K562 (cell line): ENCODE data around the gene SYCP2. TPM values are rescaled to one million over a fixed set of nuclear protein-coding genes. Genes with fewer than 3 reads are reported as not detected.
A peak's percentile ranks its signal among the peaks of the same experiment; 100 is the strongest.

ENCODE experiments used
- ATAC-seq: fragments of 200-7000 bp; cut with Tn5 transposase; 3 replicates; pipeline ENCODE4 v1.9.1; 2020; ENCODE audit warnings: moderate library complexity
- BruUV-seq: library from RNA; stranded (reverse); fragments of 400-500 nt; replicated peaks from 2 replicates; lab custom pipeline; 2021; lab: Mats Ljungman, UMichigan
- CTCF ChIA-PET: fragments of 300-600 bp; formaldehyde crosslinking; extraction: SDS; loops from one replicate; lab custom pipeline; 2021; ENCODE audit warnings: low intra/inter-chr PET ratio; lab: Yijun Ruan, JAX
- POLR2A ChIA-PET: fragments of 300-600, 350-650 bp; sonication (Branson Sonifier 250); formaldehyde crosslinking; extraction: SDS; loops from one replicate; lab custom pipeline; 2021; ENCODE audit warnings: antibody characterized with exemption, inconsistent platforms; lab: Yijun Ruan, JAX
- DNase-seq, 4 experiments: peaks; one replicate each; pipeline versions ENCODE4 v3.0.0 to v3.0.0-alpha.2; 2011 to 2018; ENCODE audit warnings: low spot score in 3 of 4, mixed read lengths in 3 of 4; ENCODE audit errors: extremely low read depth in 1 of 4
- FAIRE-seq: peaks from 2 replicates; lab custom pipeline; 2011; peaks lifted over from hg19 to GRCh38; lab: Jason Lieb, UNC
- H2AFZ ChIP-seq: 2 replicates; pipeline ENCODE4 v1.6.0; 2011; ENCODE audit warnings: low read depth, low read length, control low read depth, inconsistent platforms
- H3K27ac ChIP-seq: fragments of 200-600 bp; 3 replicates; pipeline ENCODE4 v1.8.0; 2011; ENCODE audit warnings: low read depth, mild to moderate bottlenecking, control low read depth, inconsistent platforms, low read length, moderate library complexity, mixed read lengths; ENCODE audit errors: extremely low read depth
- H3K27me3 ChIP-seq, 2 experiments: fragments of 300-600 bp in 1 of 2; 2 replicates in 1 of 2; 3 replicates in 1 of 2; pipeline versions ENCODE4 v1.6.0 to v1.8.0; 2011; ENCODE audit warnings: inconsistent platforms in 2 of 2, low read length in 2 of 2, mild to moderate bottlenecking in 1 of 2, mixed read lengths in 1 of 2, moderate library complexity in 1 of 2; ENCODE audit not compliant: control insufficient read depth in 2 of 2, insufficient read depth in 2 of 2
- H3K36me3 ChIP-seq: fragments of 300-600 bp; 3 replicates; pipeline ENCODE4 v1.8.0; 2011; ENCODE audit warnings: mild to moderate bottlenecking, low read length, inconsistent platforms; ENCODE audit not compliant: control insufficient read depth, insufficient read depth
- H3K4me1 ChIP-seq, 2 experiments: fragments of 200-600 bp in 1 of 2; replicated peaks in 1 of 2; 2 replicates in 1 of 2; 3 replicates in 1 of 2; pipeline versions ENCODE4 v1.5.1 to v1.8.0; 2011; ENCODE audit warnings: inconsistent platforms in 2 of 2, low read length in 2 of 2, mild to moderate bottlenecking in 1 of 2, mixed read lengths in 1 of 2, moderate library complexity in 1 of 2; ENCODE audit not compliant: control insufficient read depth in 2 of 2, insufficient read depth in 2 of 2
- H3K4me2 ChIP-seq: 2 replicates; pipeline ENCODE4 v1.6.1; 2011; ENCODE audit warnings: low read length, control low read depth, inconsistent platforms, mixed read lengths; ENCODE audit not compliant: insufficient read depth
- H3K4me3 ChIP-seq: fragments of 200-600 bp; sonication (generic), shearing (Covaris generic); 2 replicates; pipeline ENCODE4 v1.5.1; 2016; ENCODE audit warnings: control low read depth, inconsistent platforms
- H3K79me2 ChIP-seq: fragments of 200-600 bp; 3 replicates; pipeline ENCODE4 v1.8.0; 2011; ENCODE audit warnings: low read length, inconsistent platforms; ENCODE audit not compliant: control insufficient read depth, insufficient read depth
- H3K9ac ChIP-seq, 2 experiments: 2 replicates each; pipeline versions ENCODE4 v1.6.0 to v1.6.1; 2011; ENCODE audit warnings: low read depth in 2 of 2, low read length in 2 of 2, control low read depth in 1 of 2, inconsistent platforms in 1 of 2, mild to moderate bottlenecking in 1 of 2, mixed read lengths in 1 of 2; ENCODE audit not compliant: insufficient read depth in 1 of 2
- H3K9me1 ChIP-seq: one replicate; pipeline ENCODE4 v1.6.0; 2011; ENCODE audit warnings: inconsistent platforms, mild to moderate bottlenecking, low read length, moderate library complexity; ENCODE audit not compliant: control insufficient read depth, insufficient read depth
- H3K9me3 ChIP-seq: replicated peaks from 2 replicates; pipeline ENCODE4 v1.5.1; 2011; ENCODE audit warnings: low read depth, low read length, inconsistent platforms; ENCODE audit not compliant: control insufficient read depth, insufficient read depth
- H4K20me1 ChIP-seq: replicated peaks from 2 replicates; pipeline ENCODE4 v1.6.1; 2011; ENCODE audit warnings: low read length, inconsistent platforms, mixed read lengths; ENCODE audit not compliant: control insufficient read depth, insufficient read depth
- NFIC ChIP-seq: fragments of 450-650 bp; IDR thresholded peaks from 2 replicates; pipeline ENCODE4 v1.6.1; 2017; ENCODE audit warnings: mild to moderate bottlenecking, inconsistent platforms
- SLC30A9 ChIP-seq: fragments of 250-450 bp; sonication (Bioruptor Pico); IDR thresholded peaks from 2 replicates; pipeline ENCODE4 v1.8.0; 2022; ENCODE audit warnings: mild to moderate bottlenecking, moderate library complexity
- ZNF232 ChIP-seq: sonication (generic); formaldehyde crosslinking; IDR thresholded peaks from 2 replicates; pipeline ENCODE4 v1.8.0; 2022; ENCODE audit warnings: mild to moderate bottlenecking, missing genetic modification reagents
- WGBS: fragments of 100-300 bp; shearing (Covaris generic); methylation state at CpG from one replicate; pipeline ENCODE4 v1.1.6; 2016; ENCODE audit warnings: low coverage, mixed read lengths; ENCODE audit not compliant: insufficient coverage; ENCODE audit errors: missing lambda C conversion rate; 5-methylcytosine and 5-hydroxymethylcytosine counted together
- in situ Hi-C: fragments of 300-500 bp; cut with MboI; formaldehyde crosslinking; loops from 4 replicates; pipeline ENCODE4 v1.15.0; 2018; ENCODE audit warnings: inconsistent platforms, mixed read lengths
- intact Hi-C: fragments of 100-400 bp; cut with micrococcal nuclease; formaldehyde crosslinking; loops from 2 replicates; pipeline ENCODE4 v1.14.2; 2022
- polyA plus RNA-seq, 8 experiments: library from polyadenylated mRNA; depleted of rRNA in 4 of 8; stranded (reverse) in 5 of 8; unstranded in 3 of 8; fragments of >200 nt; fragmentation: Nextera tagmentation in 2 of 8; fragmentation: Illumina TruSeq in 1 of 8; extraction: Ambion mirVana in 2 of 8; extraction: Trizol in 1 of 8; gene quantifications; 2 replicates each; pipeline versions ENCODE4 v1.2.1 to v1.2.3, GENCODE V29; 2011 to 2014; ENCODE audit warnings: inconsistent platforms in 1 of 8, missing spikeins in 1 of 8
- total RNA-seq, 7 experiments: library from RNA; depleted of rRNA in 6 of 7; stranded (reverse); fragments of >200 nt in 6 of 7; fragmentation: Illumina TruSeq in 2 of 7; extraction: Trizol in 2 of 7; gene quantifications; 2 replicates each; pipeline versions ENCODE4 v1.2.1 to v1.2.3, GENCODE V29; 2011 to 2021; ENCODE audit warnings: low replicate concordance in 1 of 7
- TF ChIP-seq, protein P1 (sequence below): sonication (generic); formaldehyde crosslinking; IDR thresholded peaks from 2 replicates; pipeline ENCODE4 v1.8.1; 2023; ENCODE audit warnings: mild to moderate bottlenecking, missing genetic modification reagents

The SYCP2 gene
- total and polyA plus RNA-seq, 9 of the 15 experiments (the other 6 are each of a cell fraction or from before 2014, with no cell fraction given), result 0.24 to 1.6 (median 0.67) TPM

DNA sequence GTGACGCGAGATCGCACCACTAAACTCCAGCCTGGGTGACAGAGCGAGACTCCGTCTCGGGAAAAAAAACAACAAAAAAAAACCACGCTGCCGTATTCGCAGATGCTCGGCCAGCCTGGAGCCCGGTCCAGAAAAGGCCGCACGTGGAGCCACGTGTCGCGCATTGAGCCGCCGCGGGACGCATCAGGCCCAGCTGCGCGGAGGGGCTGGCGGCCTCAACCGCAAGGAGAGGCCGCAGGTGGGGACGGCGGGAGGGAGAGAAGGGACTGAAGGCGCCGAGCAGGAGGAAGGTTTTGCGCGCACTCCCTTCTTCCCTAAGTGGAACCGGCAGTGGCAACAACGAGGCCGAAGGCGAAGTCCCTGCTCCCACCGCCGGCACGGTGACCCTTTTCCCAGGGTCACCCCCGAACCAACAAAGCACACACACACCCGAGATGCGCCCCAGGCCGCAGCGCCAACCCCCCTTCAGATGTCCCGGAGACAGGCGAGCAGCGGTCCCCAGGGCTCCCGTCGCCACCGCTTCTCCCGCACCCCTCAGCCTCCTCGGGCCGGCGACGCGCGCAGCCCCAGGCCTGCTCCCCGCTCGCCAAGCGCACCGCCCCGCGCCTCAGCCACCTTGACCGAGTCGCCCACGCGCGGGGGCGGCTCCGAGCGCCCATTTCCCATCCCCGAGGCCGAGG lies 681 bp downstream of the SYCP2 start:
- Histone ChIP-seq H3K4me1 (peaks cover 0 to 19% of the 10 kb centered on the region in 2 experiments; a peak in 2 of 5 replicates), H3K9ac (no peak overlapping the region), H3K27ac (no peak overlapping the region), H3K79me2 (no peaks in the 10 kb centered on the region), H3K27me3 (no peaks in the 10 kb centered on the region), H3K9me3 (no peaks in the 10 kb centered on the region), H3K36me3 (no peaks in the 10 kb centered on the region), H3K4me2 (no peak overlapping the region), H2AFZ (peak overlapping the region; percentile 62; the same call in 1 of the 2 replicates), H3K4me3 (no peak overlapping the region), H4K20me1 (no peaks in the 10 kb centered on the region), H3K9me1 (no peaks in the 10 kb centered on the region)
- POLR2A ChIA-PET, result no interaction called here
- CTCF ChIA-PET, result no interaction called here
- TF ChIP-seq ZNF232 (CRISPR knock-in tag) (no peak), SLC30A9 (CRISPR knock-in tag) (no peak), NFIC (no peak)
- TF ChIP-seq, protein P1, sequence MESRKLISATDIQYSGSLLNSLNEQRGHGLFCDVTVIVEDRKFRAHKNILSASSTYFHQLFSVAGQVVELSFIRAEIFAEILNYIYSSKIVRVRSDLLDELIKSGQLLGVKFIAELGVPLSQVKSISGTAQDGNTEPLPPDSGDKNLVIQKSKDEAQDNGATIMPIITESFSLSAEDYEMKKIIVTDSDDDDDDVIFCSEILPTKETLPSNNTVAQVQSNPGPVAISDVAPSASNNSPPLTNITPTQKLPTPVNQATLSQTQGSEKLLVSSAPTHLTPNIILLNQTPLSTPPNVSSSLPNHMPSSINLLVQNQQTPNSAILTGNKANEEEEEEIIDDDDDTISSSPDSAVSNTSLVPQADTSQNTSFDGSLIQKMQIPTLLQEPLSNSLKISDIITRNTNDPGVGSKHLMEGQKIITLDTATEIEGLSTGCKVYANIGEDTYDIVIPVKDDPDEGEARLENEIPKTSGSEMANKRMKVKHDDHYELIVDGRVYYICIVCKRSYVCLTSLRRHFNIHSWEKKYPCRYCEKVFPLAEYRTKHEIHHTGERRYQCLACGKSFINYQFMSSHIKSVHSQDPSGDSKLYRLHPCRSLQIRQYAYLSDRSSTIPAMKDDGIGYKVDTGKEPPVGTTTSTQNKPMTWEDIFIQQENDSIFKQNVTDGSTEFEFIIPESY (CRISPR knock-in tag), result no peak; the same call in 1 of the 2 replicates
- intact Hi-C loops, result no loop called here
- ATAC-seq, result no peak
- no TSS peak for BruUV-seq
- 98% methylated on average over 11 of the region's 72 CpGs for WGBS
- no peak for DNase-seq
- in situ Hi-C loops, result no loop called here
- no peak for FAIRE-seq
